ENCODE results near the gene CERS1. TPM values are rescaled to one million over a fixed set of nuclear protein-coding genes. Genes with fewer than 3 reads are reported as not detected.

CERS1 gene
- total RNA-seq, 1 experiment from 2014 or later, result 0.96 TPM

- H3K4me3 ChIP-seq (replicated peaks in 1 of 2; ENCODE audit: low read depth in 1 of 2, low read length in 2 of 2), result no peak overlapping the region
- ChIA-PET CTCF (no interaction called here), RAD21 (ENCODE audit: low non-redundant PET in 1 of 2, low total read pairs in 2 of 2, uncharacterized antibody in 2 of 2, unreplicated experiment in 2 of 2) (no interaction called here), POLR2A (interaction anchor here (1.2 kb wide), 1 partner anchor 12 kb away, joined by 5 read pairs; the partner anchor contains the start of genes COPE and DDX49)
- H3K9me2 ChIP-seq (ENCODE audit: insufficient read depth), result no peaks in the 10 kb centered on the region
- BruUV-seq (replicated peaks), result no TSS peak
- intact Hi-C loops (cut with micrococcal nuclease), result no loop called here
- TF ChIP-seq ZFX (IDR thresholded peaks at IDR 0.05) (no peak), CBX3 (IDR thresholded peaks at IDR 0.05; ENCODE audit: low read depth) (no peak), RAD21 (IDR thresholded peaks at IDR 0.05; ENCODE audit: low read depth) (no peak), REST (IDR thresholded peaks at IDR 0.05; ENCODE audit: low read depth) (no peak), POLR2A (IDR thresholded peaks at IDR 0.05; ENCODE audit: borderline replicate concordance, extremely low read depth, insufficient read depth, insufficient read length) (no peak), TCF7L2 (IDR thresholded peaks at IDR 0.05; ENCODE audit: borderline replicate concordance, extremely low read depth, insufficient read depth, insufficient read length) (no peak), ATF3 (IDR thresholded peaks at IDR 0.05) (no peak), SIN3A (IDR thresholded peaks at IDR 0.05; ENCODE audit: low read depth) (no peak), ELF1 (IDR thresholded peaks at IDR 0.05; ENCODE audit: borderline replicate concordance, low read depth) (no peak), POLR2AphosphoS5 (IDR thresholded peaks at IDR 0.05; ENCODE audit: low read depth, low read length) (no peak), ZBTB33 (IDR thresholded peaks at IDR 0.05; ENCODE audit: extremely low read depth, insufficient replicate concordance, low read length) (no peak), JUND (IDR thresholded peaks at IDR 0.05) (no peak), CEBPB (IDR thresholded peaks at IDR 0.05; ENCODE audit: low read depth) (no peak), MAX (IDR thresholded peaks at IDR 0.05) (no peak), FOSL1 (IDR thresholded peaks at IDR 0.05; ENCODE audit: low read depth) (no peak), EZH2 (IDR thresholded peaks at IDR 0.05) (no peak)
- H3K9ac ChIP-seq (ENCODE audit: low read length), result no peak overlapping the region
- H3K79me2 ChIP-seq (ENCODE audit: insufficient read depth, low read length), result no peaks in the 10 kb centered on the region
- no peak for DNase-seq (ENCODE audit: low read depth, low spot score)
- no peak for ATAC-seq
- H3K4me1 ChIP-seq (ENCODE audit: control insufficient read depth in 1 of 2, insufficient read depth in 2 of 2, low read length in 2 of 2), result no peaks in the 10 kb centered on the region
- H3K36me3 ChIP-seq (ENCODE audit: control insufficient read depth in 1 of 2, insufficient read depth in 2 of 2, low read length in 2 of 2), result no peaks in the 10 kb centered on the region; a peak in 1 of 4 replicates
- H3K9me3 ChIP-seq (ENCODE audit: control insufficient read depth in 1 of 2, insufficient read depth in 1 of 2, low read depth in 1 of 2, low read length in 2 of 2), result no peaks in the 10 kb centered on the region
- no peaks in the 10 kb centered on the region for H4K20me1 ChIP-seq (ENCODE audit: insufficient read depth)
- H2AFZ ChIP-seq (ENCODE audit: low read depth, low read length, poor library complexity, severe bottlenecking), result no peak overlapping the region
- H3K27me3 ChIP-seq (ENCODE audit: insufficient read depth, low read length), result no peaks in the 10 kb centered on the region
- H3K27ac ChIP-seq (ENCODE audit: low read depth, low read length), result no peak overlapping the region
- no peak overlapping the region for H3K4me2 ChIP-seq (ENCODE audit: low read length)
Measured at GRCh38 chr19:18906605-18907519, 10.9 kb upstream of the CERS1 start.

Data from HCT116 (cell line).